PC-3 (cell line): ENCODE results near the gene VAT1L.

ENCODE experiments used
- EZH2 ChIP-seq: fragments of 300-600 bp; sonication (generic); IDR thresholded peaks from one replicate; pipeline ENCODE4 v1.6.1; 2017; ENCODE audit warnings: antibody characterized with exemption, mild to moderate bottlenecking, low read length; ENCODE audit not compliant: unreplicated experiment
- TF ChIP-seq, protein P1 (sequence below): fragments of 300-600 bp; sonication (generic); conservative IDR thresholded peaks from 2 replicates; pipeline ENCODE4 v1.5.1; 2017; ENCODE audit warnings: antibody characterized with exemption, low read depth, mild to moderate bottlenecking, low read length

DNA sequence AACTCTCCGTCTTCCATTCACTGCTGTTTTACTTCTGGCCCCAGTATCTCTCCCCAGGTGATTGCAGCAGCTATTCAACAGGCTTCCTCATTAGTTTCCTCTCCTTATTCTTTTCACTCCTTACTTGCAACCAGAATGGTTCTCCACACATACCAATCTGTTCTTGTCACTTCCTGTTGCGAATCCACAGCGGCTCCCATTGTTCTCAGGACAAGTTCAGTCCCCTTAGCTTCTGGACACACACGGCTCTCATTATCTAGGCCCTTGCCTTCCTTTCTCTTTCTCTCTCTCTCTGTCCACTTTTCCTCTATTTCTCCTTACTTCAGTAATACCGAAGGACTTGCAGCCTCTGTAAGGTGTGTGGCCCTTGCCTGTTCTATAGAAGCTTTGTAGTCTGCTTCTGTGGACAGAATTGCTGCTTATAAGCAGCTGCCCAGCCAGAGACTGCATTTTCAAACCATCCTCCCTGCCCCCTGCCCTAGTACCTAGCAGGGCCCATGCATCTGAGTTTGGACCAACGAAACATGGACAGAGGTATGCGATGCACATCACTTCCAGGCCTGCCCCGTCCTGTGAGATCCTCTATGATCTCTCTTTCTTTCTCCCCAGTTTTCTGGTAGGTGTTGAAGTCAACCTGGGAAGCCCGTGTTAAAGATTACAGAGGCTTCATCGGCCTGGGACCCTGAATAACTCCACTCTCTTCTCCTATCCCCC, 45.7 kb downstream of the VAT1L start:
- TF ChIP-seq, protein P1, sequence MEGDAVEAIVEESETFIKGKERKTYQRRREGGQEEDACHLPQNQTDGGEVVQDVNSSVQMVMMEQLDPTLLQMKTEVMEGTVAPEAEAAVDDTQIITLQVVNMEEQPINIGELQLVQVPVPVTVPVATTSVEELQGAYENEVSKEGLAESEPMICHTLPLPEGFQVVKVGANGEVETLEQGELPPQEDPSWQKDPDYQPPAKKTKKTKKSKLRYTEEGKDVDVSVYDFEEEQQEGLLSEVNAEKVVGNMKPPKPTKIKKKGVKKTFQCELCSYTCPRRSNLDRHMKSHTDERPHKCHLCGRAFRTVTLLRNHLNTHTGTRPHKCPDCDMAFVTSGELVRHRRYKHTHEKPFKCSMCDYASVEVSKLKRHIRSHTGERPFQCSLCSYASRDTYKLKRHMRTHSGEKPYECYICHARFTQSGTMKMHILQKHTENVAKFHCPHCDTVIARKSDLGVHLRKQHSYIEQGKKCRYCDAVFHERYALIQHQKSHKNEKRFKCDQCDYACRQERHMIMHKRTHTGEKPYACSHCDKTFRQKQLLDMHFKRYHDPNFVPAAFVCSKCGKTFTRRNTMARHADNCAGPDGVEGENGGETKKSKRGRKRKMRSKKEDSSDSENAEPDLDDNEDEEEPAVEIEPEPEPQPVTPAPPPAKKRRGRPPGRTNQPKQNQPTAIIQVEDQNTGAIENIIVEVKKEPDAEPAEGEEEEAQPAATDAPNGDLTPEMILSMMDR = no peak
- no peak for TF ChIP-seq EZH2
